Muscle layer of duodenum (tissue), 2 donors: ENCODE results near the gene NTNG2.
A peak's percentile ranks its signal among the peaks of the same experiment; 100 is the strongest.
"Not testable (repeated sequence)": the region's sequence is repeated elsewhere in the genome, so short reads cannot be mapped to it uniquely, and the experiment has no call there.

ENCODE experiments used
- H3K27ac ChIP-seq: one replicate; pipeline ENCODE4 v1.7.0; 2013; ENCODE audit warnings: mild to moderate bottlenecking, low read length
- H3K27me3 ChIP-seq: one replicate; pipeline ENCODE4 v1.7.0; 2013; ENCODE audit warnings: low read depth, mild to moderate bottlenecking, control low read depth, low read length
- H3K36me3 ChIP-seq, 2 donors: one replicate each; pipeline ENCODE4 v1.7.0; 2013; ENCODE audit warnings: low read length in 2 of 2, control low read depth in 1 of 2, mild to moderate bottlenecking in 1 of 2; ENCODE audit not compliant: insufficient read depth in 2 of 2, control insufficient read depth in 1 of 2
- H3K4me1 ChIP-seq, 2 donors: one replicate each; pipeline ENCODE4 v1.7.0; 2013; ENCODE audit warnings: low read length in 2 of 2, mild to moderate bottlenecking in 2 of 2, control low read depth in 1 of 2, moderate library complexity in 1 of 2; ENCODE audit not compliant: insufficient read depth in 2 of 2, control insufficient read depth in 1 of 2
- H3K4me3 ChIP-seq, 2 donors: one replicate each; pipeline ENCODE4 v1.7.0; 2013; ENCODE audit warnings: low read length in 2 of 2, low read depth in 1 of 2, mild to moderate bottlenecking in 1 of 2
- H3K9me3 ChIP-seq, 2 donors: one replicate each; pipeline ENCODE4 v1.7.0; 2013; ENCODE audit warnings: low read length in 2 of 2, control low read depth in 1 of 2, mild to moderate bottlenecking in 1 of 2; ENCODE audit not compliant: control insufficient read depth in 1 of 2
- donor health status: healthy.

The NTNG2 gene

GRCh38 chr9:132129535-132129934, 32.3 kb upstream of the NTNG2 start:
- Histone ChIP-seq H3K4me1 (no peaks in the 10 kb centered on the region), H3K27me3 (peaks cover 6% of the 10 kb centered on the region), H3K27ac (no peak overlapping the region), H3K36me3 (no peaks in the 10 kb centered on the region), H3K4me3 (no peak overlapping the region), H3K9me3 (no peaks in the 10 kb centered on the region)

GRCh38 chr9:132134085-132134484, 27.8 kb upstream of the NTNG2 start:
- H3K36me3 ChIP-seq, H3K27me3 ChIP-seq, H3K9me3 ChIP-seq, H3K4me3 ChIP-seq, H3K4me1 ChIP-seq, H3K27ac ChIP-seq: not testable (repeated sequence)

- no peak overlapping the region for H3K27ac ChIP-seq
- H3K9me3 ChIP-seq = no peaks in the 10 kb centered on the region
- H3K4me1 ChIP-seq = no peaks in the 10 kb centered on the region
- peaks cover 5% of the 10 kb centered on the region for H3K27me3 ChIP-seq
- no peaks in the 10 kb centered on the region for H3K36me3 ChIP-seq
- H3K4me3 ChIP-seq = no peak overlapping the region
These were observed 26.4 kb upstream of the NTNG2 start for GRCh38 chr9:132135456-132135855.

- H3K9me3 ChIP-seq = no peaks in the 10 kb centered on the region
- peaks cover 0 to 3% of the 10 kb centered on the region in 2 donors for H3K4me1 ChIP-seq
- no peak overlapping the region for H3K27ac ChIP-seq
- no peak overlapping the region for H3K4me3 ChIP-seq
- peaks cover 7% of the 10 kb centered on the region for H3K27me3 ChIP-seq
- H3K36me3 ChIP-seq = no peaks in the 10 kb centered on the region
These were observed 25.6 kb upstream of the NTNG2 start for GRCh38 chr9:132136151-132136780.

DNA sequence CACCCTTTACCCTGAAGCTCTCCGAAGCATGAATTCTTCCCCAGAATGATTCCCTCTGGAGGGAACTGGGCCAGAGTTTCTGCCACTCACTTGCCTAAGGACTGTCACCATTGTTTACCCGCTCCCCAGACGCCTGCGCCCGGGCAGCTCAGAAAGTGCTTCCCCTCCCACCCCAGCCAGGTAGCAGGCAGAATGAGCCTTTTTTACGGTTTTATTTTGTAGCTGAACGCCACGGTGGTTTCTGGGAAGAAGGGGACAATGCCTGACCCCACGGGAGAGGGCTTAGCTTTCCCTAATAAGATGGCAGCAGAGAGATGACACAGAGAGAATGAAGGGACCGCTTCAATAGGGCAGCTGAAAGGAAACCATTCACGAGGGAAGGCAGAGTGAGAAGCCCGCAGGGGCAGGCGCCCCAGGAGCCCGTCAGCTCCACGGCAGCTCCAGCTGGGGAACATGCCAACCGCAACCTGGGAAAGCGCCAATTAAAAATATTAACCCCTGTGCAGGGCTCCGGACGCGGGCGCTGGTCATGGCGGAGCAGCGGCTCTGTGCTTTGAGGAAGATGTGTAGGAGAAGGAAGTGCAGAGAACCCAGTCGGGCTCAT, 20.4 kb upstream of the NTNG2 start:
- peak overlapping the region; percentile 2 to 45 for H3K4me3 ChIP-seq
- H3K27me3 ChIP-seq = peaks cover 12% of the 10 kb centered on the region
- peaks cover 0 to 4% of the 10 kb centered on the region in 2 donors for H3K9me3 ChIP-seq
- no peaks in the 10 kb centered on the region for H3K36me3 ChIP-seq
- H3K27ac ChIP-seq = no peak overlapping the region
- H3K4me1 ChIP-seq = peaks cover 0 to 9% of the 10 kb centered on the region in 2 donors

GRCh38 chr9:132141948-132142594, 19.8 kb upstream of the NTNG2 start:
- H3K27me3 ChIP-seq = peaks cover 12% of the 10 kb centered on the region

GRCh38 chr9:132142924-132143323, 18.9 kb upstream of the NTNG2 start:
- no peak overlapping the region for H3K4me3 ChIP-seq
- H3K27ac ChIP-seq = no peak overlapping the region
- H3K27me3 ChIP-seq = peaks cover 12% of the 10 kb centered on the region
- H3K36me3 ChIP-seq = no peaks in the 10 kb centered on the region
- H3K4me1 ChIP-seq = peaks cover 0 to 9% of the 10 kb centered on the region in 2 donors
- peaks cover 0 to 4% of the 10 kb centered on the region in 2 donors for H3K9me3 ChIP-seq

More at GRCh38 chr9:132141948-132142594, 19.8 kb upstream of the NTNG2 start:
- Histone ChIP-seq H3K4me1 (peaks cover 0 to 9% of the 10 kb centered on the region in 2 donors), H3K9me3 (peaks cover 0 to 4% of the 10 kb centered on the region in 2 donors), H3K27ac (no peak overlapping the region), H3K36me3 (no peaks in the 10 kb centered on the region), H3K4me3 (peak overlapping the region; percentile 2 to 45)

DNA sequence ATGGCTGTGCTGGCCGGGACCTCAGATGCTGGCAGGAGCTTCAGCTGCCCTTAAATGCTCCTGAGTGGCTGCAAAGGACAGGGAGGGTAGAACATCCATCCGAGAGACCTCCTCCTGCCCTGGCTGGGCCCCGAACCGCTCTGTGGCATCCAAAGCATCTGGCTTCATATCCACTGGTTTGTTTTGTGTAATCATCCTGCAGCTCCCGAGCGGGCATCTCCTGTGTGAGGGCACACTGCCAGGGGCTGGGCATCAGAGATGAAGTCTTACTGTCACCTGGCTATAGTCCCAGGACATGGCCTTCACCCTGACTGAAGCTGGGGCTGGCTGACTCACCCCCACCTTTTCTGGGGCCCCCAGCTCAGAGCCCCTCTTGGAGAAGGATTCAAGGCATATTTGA, 18.5 kb upstream of the NTNG2 start:
- no peak overlapping the region for H3K4me3 ChIP-seq
- no peak overlapping the region for H3K27ac ChIP-seq
- H3K4me1 ChIP-seq = peaks cover 0 to 9% of the 10 kb centered on the region in 2 donors
- peaks cover 0 to 4% of the 10 kb centered on the region in 2 donors for H3K9me3 ChIP-seq
- peaks cover 12% of the 10 kb centered on the region for H3K27me3 ChIP-seq
- no peaks in the 10 kb centered on the region for H3K36me3 ChIP-seq

DNA sequence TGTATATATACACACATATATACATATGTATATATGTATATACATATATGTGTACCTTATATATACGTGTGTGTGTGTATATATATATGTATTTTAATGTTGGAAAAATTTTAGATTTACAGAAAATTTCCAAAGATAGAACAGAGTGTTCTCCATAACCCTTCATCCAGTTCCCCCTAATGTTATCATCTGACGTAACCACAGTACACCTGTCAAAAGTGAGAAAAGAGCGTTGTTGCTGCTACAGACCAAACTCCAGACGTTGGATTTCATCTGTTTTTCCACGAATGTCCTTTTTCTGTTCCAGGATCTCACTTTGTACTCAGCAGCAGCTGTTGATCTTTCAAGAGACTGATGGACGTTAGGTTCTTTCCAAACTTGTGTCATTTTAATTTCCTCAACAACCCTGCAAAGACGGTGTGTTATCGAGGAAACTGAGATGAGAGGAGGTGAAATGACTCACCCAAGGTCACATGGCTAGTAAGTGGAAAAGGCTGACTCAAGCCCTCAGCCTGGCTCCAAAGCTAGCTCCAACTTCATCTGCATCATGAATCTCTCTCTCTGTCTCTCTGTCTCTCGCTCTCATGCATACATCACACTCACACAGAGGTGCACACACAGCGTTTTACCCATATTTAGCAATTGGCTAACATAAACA, 17.0 kb upstream of the NTNG2 start:
- H3K4me3 ChIP-seq = no peak overlapping the region
- no peak overlapping the region for H3K27ac ChIP-seq
- peaks cover 0 to 9% of the 10 kb centered on the region in 2 donors for H3K4me1 ChIP-seq
- peaks cover 0 to 4% of the 10 kb centered on the region in 2 donors for H3K9me3 ChIP-seq
- no peaks in the 10 kb centered on the region for H3K36me3 ChIP-seq
- peaks cover 12% of the 10 kb centered on the region for H3K27me3 ChIP-seq

DNA sequence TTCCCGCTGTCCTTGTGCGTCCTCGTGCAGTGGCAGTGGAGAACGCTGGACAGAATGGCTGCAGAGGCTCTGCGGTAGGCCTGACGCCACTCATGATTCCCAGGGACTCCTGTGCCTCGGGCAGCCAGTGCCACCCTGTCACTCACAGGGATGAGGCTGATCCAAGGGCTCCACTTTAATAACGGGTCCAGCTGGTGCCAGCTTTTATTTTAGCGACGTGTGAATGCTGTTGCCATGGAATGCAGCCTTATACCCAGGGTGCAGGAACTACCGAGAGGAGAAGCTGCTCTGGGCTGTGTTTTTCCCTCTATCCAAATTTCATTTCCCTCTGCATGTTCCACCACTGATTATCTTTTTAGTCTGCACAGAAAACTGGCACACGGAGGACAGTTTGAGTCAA, 15.8 kb upstream of the NTNG2 start:
- Histone ChIP-seq H3K9me3 (peaks cover 0 to 4% of the 10 kb centered on the region in 2 donors), H3K27ac (no peak overlapping the region), H3K27me3 (peaks cover 7% of the 10 kb centered on the region), H3K36me3 (no peaks in the 10 kb centered on the region), H3K4me3 (no peak overlapping the region), H3K4me1 (peaks cover 0 to 9% of the 10 kb centered on the region in 2 donors)

GRCh38 chr9:132146575-132146974, 15.3 kb upstream of the NTNG2 start:
- no peaks in the 10 kb centered on the region for H3K36me3 ChIP-seq
- H3K27ac ChIP-seq = no peak overlapping the region
- no peak overlapping the region for H3K4me3 ChIP-seq
- H3K4me1 ChIP-seq = peaks cover 0 to 3% of the 10 kb centered on the region in 2 donors
- peaks cover 0 to 4% of the 10 kb centered on the region in 2 donors for H3K9me3 ChIP-seq
- peaks cover 3% of the 10 kb centered on the region for H3K27me3 ChIP-seq
